GM18951 (cell line): Measurements from ENCODE around the gene ISOC1.

Experiments used
- POLR2A ChIP-seq: IDR thresholded peaks from 4 replicates; pipeline ENCODE4 v1.6.1; 2011; ENCODE audit warnings: mild to moderate bottlenecking; ENCODE audit not compliant: insufficient read length, insufficient read depth; ENCODE audit errors: extremely low read depth
- in situ Hi-C: fragments of 300-500 bp; cut with MboI; formaldehyde crosslinking; loops from one replicate; pipeline ENCODE4 v1.12.0; 2022; ENCODE audit warnings: low sequenced_read_pairs, mixed read lengths, inconsistent platforms; ENCODE audit not compliant: unreplicated experiment

The ISOC1 gene

GRCh38 chr5:129094087-129094923 is at the start of gene ISOC1:
Gene ISOC1, plus strand, starts transcription at chr5:129094749. Its CDS starts 18 bp downstream, at chr5:129094767.
- TF ChIP-seq POLR2A: peak; percentile 91
- in situ Hi-C loops: no loop called here

GRCh38 chr5:129046151-129046550 is 48.4 kb upstream of the ISOC1 start:
- in situ Hi-C loops: no loop called here
- TF ChIP-seq POLR2A: no peak

GRCh38 chr5:129048509-129048908 is 46.0 kb upstream of the ISOC1 start:
- no peak for TF ChIP-seq POLR2A
- in situ Hi-C loops: no loop called here

GRCh38 chr5:129049126-129049799 is 45.3 kb upstream of the ISOC1 start:
- TF ChIP-seq POLR2A: no peak
- in situ Hi-C loops: no loop called here

GRCh38 chr5:129051283-129051682 is 43.3 kb upstream of the ISOC1 start:
- no peak for TF ChIP-seq POLR2A
- in situ Hi-C loops: no loop called here

- no peak for TF ChIP-seq POLR2A
Observed at GRCh38 chr5:129053438-129053837, 41.1 kb upstream of the ISOC1 start.

GRCh38 chr5:129057329-129057728 is 37.2 kb upstream of the ISOC1 start:
- TF ChIP-seq POLR2A: no peak
- in situ Hi-C loops: no loop called here

More at GRCh38 chr5:129053438-129053837, 41.1 kb upstream of the ISOC1 start:
- in situ Hi-C loops: no loop called here

- in situ Hi-C loops: no loop called here
- TF ChIP-seq POLR2A: no peak
Observed at GRCh38 chr5:129061849-129062248, 32.7 kb upstream of the ISOC1 start.

- in situ Hi-C loops: no loop called here
Observed at GRCh38 chr5:129063483-129064113, 31.0 kb upstream of the ISOC1 start.

GRCh38 chr5:129065721-129066120 is 28.8 kb upstream of the ISOC1 start:
- in situ Hi-C loops: no loop called here

More at GRCh38 chr5:129063483-129064113, 31.0 kb upstream of the ISOC1 start:
- TF ChIP-seq POLR2A: no peak

GRCh38 chr5:129067745-129068144 is 26.8 kb upstream of the ISOC1 start:
- in situ Hi-C loops: no loop called here
- TF ChIP-seq POLR2A: no peak

More at GRCh38 chr5:129065721-129066120, 28.8 kb upstream of the ISOC1 start:
- no peak for TF ChIP-seq POLR2A

- TF ChIP-seq POLR2A: no peak
- in situ Hi-C loops: no loop called here
Observed at GRCh38 chr5:129069292-129069691, 25.3 kb upstream of the ISOC1 start.

- TF ChIP-seq POLR2A: no peak
- in situ Hi-C loops: no loop called here
Observed at GRCh38 chr5:129073111-129073510, 21.4 kb upstream of the ISOC1 start.
